Measurements from ENCODE around the gene FALEC.
"Not testable (repeated sequence)": the region's sequence is repeated elsewhere in the genome, so short reads cannot be mapped to it uniquely, and the experiment has no call there.

The FALEC gene

DNA sequence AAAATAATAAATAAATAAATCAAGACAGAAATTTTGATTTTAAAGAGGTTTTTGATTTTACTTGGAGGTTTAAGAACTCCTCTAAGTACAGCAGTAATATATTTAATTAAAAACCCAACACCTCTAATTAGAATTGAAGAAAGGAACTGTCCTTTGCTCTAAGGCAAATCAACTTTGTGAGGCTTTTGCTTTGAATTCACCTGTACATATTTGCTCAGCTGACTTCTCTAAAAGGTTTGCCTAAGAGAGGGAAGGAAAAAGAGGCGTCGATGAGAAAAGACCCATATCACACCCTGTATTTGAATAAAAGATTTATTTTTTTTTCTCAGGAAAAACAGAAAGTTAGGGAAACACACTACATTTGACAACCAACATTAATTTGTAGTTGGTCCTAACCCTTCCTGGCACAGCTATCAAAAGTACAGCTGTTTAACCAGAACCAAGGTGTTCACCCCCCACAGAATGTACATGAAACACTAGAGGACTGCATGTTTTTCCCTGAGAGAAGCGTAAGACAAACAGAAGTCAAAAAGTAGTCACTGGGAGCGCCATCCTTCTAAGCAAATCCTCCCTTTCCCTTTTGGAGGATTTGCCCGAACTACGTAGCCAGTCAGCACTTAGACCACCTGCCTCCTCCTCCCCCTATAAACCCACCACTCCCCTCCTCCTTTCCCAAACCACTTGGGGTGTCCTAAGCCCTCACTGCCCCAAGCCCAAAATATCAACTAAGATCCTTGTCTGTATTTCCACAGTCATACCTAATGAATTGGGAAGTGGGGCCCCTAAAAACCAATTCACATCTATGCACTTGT lies 58.9 kb downstream of the FALEC start:
- no peak for DNase-seq (ENCODE audit: low spot score)

DNA sequence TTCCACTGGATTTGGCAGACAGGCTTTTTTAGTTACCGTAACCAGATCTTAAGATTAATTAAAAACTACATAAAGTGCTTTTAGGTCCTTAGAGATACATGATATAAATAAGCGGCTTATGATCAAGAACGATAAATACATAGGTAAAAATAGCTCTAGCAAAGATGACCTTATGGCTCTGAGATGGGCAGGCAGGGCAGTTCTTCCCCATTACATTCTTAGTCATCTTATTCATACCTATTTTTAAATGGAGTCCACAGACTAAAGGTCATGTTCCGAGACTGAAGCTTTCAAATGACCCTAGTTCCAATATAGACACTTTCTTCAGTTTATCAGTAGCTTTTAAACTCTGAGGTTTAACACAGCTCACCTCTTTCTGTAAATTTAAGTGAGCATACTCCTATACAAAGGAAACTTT lies 59.5 kb downstream of the FALEC start:
- DNase-seq (ENCODE audit: low spot score), result no peak

DNA sequence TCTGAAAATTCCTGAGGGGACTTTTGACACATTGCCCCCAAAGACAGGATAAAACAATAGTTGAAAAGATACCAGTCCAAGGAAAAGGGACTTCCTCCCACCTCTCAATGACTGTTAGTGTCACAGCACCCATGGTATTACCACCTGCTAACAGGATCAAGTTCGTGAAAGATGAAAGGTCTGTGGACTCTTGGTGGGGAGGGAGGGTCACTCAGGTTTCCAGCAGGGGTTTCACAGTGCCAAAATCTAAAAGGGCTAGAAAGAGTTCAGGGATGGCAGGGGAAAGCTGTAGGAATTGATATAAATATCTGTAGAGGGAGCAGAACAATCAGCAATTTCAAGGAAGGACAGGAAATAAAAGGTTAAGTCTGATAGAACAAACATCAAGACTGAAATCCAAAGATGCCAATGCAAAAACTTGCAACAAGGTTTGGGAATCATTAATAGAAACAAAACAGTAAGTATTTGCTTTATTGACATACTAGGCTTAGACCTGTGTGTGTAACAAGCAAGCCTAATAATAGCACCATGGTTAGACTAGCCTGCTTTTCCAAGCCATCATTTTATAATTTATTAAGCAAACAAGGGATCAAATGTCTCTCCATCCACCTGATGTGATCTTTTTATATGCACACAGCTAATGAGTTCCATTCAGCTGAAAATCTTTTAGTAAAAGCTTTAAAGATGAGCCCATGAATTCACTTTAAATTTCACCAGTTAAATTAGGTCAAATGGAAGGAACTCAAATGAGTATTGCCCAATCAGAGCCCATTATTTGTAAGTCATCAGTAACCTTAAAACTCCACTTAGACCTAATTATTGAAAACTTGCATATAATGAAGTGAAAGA lies 60.2 kb downstream of the FALEC start:
- DNase-seq (ENCODE audit: low spot score), result no peak

DNA sequence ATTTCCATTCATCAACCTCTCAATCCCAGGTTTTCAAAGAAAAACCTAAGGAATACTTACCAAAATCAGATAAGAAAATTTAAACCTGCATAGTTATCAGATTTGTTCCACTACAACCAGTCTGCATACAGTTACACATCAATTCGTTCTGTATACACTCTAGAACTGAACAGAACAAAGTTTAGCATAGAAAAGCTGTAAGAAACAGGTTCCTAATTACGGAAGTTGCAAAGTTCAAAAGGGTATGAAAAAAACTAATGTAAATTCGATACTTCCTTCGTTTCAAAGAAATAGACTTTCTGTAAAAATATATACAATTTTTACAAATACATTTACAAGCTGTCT lies 60.8 kb downstream of the FALEC start:
- no peak for DNase-seq (ENCODE audit: low spot score)

DNA sequence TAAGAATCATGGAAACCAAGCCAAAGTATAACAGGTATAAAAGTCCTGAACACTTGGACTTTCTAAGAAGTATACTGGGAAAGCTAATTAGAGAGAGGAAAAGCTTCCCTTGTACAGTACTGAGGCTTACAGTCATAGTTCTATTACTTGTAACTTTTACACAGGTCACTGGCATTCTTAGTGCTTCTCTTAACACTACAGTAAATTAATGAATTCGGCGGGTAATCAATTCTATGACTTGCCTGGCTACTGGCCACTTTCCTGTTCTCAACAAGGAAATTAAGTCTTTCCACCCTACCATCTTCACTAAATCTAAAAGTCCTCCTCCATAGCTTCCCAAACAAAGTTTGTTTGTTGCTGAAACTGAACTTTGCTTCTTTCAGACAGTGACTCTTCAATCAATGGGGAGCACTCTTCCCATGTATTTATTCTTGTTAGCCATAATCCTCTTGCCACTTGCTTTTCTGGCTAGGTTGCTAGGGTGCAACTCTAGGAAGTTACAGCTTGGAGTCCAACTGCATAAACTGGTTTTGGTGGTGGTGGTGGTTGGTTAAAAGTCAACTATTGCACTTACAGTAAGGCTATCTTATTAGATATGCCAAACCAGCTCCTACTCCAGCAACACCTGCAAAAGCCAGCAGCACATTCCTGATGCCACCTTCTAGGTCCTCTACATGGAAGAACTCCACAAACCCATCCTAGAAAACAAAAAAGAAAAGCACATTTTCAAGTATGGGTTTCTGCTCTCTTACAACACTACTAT lies 61.4 kb downstream of the FALEC start:
- DNase-seq (ENCODE audit: low spot score), result no peak

DNA sequence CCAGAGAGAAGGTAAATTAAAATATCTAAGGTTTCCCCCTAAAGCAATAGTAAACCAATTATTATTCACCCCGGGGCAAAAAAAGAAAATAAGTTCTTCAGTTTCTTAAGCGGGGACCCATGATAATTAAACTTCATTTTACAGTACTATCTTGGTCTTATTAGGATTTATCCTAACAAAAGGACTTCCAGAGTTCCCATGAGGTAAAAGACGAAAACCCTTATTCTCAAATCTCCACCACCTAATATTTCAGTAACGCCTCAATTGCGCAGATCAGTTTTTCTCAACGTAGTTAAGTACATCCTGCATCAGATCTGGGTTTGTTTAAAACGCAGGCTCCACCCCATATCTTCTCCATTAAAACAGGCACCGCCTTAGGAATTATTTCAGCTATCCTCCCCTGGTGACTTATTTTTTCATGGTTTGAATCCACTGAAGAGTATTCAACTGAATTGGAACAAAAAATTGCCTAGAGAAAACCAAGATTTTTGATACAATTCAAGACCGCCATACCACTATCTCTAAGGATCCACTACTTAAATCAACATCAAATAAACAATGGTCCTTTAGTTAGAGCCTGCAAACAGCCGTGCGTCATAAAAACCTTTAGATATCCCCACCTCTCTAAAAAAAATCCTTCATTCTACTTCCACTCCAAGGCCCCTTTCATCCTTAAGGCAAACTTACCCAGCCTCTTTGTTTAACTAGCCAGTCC lies 62.2 kb downstream of the FALEC start:
- DNase-seq (ENCODE audit: low spot score), result no peak

DNA sequence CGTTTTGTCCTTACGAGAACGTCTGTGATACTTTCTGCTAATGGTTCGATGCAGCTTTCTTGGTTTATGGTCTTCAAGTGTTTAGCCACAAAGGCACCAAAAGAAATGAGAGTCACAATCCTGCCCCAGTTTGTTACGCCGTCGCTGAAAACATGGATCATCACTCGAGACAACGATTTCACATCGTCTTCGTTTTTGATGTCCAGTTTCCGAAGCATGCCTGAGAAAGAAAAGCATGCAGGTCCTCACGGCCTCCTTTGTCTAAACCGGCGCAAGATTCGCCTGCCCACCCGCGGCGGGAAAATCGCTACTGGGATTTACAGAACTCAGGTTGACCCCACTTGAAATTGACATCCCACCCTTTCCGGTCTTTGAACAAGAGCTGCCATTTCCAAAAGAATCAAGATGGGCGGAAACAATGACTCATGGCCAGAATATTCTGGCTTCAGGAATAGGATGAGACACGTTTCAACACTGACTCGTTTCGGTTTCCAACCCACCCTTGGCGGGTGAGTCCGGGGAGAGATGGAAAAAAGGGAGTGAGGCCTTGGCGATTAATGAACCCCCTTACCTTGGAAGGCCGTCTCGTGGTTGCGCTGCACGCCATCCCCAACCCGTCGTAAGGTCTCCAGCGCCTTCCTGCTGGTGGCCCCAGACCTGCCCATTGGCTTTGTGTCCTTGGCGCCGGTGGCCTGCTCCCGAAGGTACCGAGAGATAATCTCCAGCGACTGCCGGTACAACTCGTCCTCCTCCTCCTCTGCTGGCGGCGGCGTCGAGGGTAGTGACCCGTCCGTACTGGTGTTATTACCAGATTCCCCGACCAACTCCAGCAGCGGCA lies 62.9 kb downstream of the FALEC start:
- no peak for DNase-seq (ENCODE audit: low spot score)

DNA sequence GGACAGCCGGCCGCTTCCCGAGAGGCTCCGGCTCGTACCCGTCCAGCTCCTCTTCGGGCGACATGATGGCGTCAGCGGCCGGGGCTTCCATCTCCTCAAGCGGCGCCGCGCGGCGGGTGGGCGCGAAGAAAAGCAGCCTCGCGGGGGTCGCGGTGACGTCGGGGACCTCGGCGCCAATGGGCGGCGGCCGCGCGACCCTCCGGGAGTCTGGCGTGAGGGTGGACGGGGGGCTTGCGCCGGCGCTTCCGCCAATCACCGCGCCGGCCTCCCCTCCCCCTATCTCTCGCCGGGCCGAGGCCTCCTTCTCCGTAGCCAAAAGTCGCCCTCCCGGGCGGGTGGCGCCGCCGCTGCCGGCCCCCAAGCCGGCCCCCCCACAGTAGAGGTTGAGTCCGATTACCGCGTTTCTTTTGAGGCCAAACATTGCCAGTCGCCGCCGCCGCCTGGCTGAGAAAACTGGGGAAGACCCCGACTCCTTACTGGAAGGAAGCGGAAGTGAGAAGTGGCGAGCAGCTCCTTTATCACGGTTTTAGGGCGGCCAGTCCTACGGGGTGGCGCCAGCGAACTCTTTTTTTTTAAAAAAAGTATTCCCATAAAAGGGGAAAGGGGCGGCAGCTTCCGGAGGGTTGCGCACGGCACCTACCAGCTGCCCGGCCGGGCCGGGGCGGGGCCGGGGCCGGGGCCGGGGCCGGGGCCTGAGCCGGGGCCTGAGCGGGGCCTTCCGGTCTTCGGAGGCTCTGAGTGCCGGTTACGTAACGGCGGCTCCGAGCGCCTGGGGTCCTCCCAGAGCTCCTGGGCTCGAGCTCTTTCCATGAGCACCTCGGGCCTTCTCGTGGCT lies 63.8 kb downstream of the FALEC start, which contains the start of gene MCL1:
Gene MCL1, minus strand, starts transcription at position 501 of the 835 bp plus-strand sequence. Its CDS starts 80 bp downstream, at position 421.
- DNase-seq (ENCODE audit: low spot score), result peak; percentile 98

DNA sequence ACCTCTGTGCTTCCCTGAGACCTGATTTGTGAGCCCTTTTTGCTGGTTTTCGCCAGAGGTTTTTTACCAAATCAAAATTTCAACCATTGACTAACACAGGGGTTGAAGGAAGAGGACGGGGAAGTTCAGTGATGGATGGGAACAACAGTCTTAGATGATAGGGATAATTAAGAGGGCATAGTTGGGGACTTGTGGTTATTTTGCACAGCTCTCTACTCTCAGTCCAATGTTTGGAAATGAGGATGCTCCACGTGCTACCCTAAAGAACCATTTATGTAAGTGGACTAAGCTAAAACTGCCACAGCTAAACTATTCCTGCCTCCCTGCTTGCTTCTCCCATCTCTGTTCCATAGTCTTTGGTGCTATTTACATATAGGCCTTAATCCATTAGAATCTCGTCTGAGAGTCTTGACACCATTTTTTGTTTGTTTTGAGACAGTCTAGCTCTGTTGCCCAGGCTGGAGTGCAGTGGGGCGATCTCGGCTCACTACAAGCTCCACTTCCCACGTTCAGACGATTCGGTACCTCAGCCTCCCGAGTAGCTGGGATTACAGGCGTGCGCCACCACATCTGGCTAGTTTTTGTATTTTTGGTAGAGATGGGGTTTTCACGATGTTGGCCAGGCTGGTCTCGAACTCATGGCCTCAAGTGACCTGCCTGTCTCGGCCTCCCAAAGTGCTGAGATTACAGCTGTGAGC lies 64.5 kb downstream of the FALEC start:
- DNase-seq (ENCODE audit: low spot score), result no peak

DNA sequence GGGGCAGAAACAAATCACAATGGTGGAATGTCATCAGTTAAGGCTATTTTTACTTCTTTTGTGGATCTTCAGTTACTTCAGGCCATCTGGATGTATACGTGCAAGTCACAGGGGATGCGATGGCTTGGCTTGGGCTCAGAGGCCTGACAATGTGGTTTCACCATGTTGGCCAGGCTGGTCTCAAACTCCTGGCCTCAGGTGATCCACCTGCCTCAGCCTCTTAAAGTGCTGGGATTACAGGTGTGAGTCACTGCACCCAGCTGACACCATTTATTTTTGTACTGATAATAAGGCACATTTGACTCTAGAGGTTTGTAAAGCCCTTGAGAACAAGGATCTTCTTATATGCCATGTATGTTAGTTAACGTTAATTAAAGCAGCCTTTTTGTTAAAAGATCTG lies 65.4 kb downstream of the FALEC start:
- not testable (repeated sequence) for DNase-seq (ENCODE audit: low spot score)

DNA sequence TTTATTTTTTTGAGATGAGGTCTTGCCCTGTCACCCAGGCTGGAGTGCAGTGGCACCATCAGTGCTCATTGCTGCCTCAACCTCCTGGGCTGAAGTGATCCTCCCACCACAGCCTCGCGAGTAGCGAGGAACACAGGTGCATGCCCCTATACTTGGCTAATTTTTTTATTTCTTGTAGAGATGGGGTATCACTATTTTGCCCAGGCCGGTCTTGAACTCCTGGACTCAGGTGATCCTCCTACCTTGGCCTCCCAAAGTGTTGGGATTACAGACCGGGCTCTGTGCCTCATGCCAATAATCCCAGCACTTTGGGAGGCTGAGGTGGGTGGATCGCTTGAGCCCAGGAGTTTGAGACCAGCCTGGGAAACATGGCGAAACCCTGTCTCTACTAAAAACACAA lies 65.9 kb downstream of the FALEC start:
- DNase-seq (ENCODE audit: low spot score), result not testable (repeated sequence)

DNA sequence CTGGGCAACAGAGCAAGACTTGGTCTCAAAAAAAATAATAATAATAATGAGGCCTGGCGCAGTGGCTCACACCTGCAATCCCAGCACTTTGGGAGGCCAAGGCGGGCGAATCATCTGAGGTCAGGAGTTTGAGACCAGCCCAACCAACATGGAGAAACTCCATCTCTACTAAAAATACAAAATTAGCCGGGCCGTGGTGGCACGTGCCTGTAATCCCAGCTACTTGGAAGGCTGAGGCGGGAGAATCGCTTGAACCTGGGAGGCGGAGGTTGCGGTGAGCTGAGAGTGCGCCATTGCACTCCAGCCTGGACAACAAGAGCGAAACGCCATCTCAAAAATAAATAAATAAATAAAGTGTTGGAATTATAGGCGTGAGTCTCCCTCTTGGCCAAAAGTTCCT lies 66.4 kb downstream of the FALEC start:
- DNase-seq (ENCODE audit: low spot score), result not testable (repeated sequence)

DNA sequence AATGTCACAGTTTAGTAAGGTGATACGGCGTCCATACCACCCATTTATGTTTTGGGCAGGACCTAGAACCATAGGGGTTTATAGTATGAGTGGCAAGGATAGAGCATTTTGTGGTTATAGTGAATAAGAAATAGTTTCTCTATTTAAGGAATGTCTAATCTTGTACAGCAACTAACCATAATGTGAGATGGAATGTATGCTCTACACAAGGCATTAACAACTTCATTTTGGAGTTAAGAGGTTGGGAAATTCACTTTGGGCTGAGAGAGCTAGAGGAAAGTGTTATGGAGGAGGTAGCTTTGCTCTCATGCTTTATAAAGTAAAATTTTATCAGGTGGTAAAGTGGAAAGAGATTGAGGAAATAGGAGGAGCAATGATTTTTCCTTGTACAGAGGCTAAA lies 66.8 kb downstream of the FALEC start:
- DNase-seq (ENCODE audit: low spot score), result no peak
